Measurements from ENCODE around the gene C1orf21.

The C1orf21 gene

GRCh38 chr1:184646178-184646701, 259.4 kb downstream of the C1orf21 start:
- ChIA-PET CTCF (no interaction called here), POLR2A (no interaction called here)
- no peak for DNase-seq (ENCODE audit: extremely low spot score)
- TF ChIP-seq ZNF384 (IDR thresholded peaks at IDR 0.05) (no peak), ARNT (IDR thresholded peaks at IDR 0.05) (no peak), HDGF (IDR thresholded peaks at IDR 0.05; ENCODE audit: borderline replicate concordance) (no peak), TARDBP (IDR thresholded peaks at IDR 0.05) (no peak), FOXM1 (IDR thresholded peaks at IDR 0.05; ENCODE audit: borderline replicate concordance) (no peak)

- POLR2A ChIA-PET: no interaction called here
- CTCF ChIA-PET: no interaction called here
- TF ChIP-seq SP1 (IDR thresholded peaks at IDR 0.05) (no peak), ELF4 (IDR thresholded peaks at IDR 0.05) (no peak), L3MBTL2 (conservative IDR thresholded peaks at IDR 0.05) (no peak), TARDBP (IDR thresholded peaks at IDR 0.05) (no peak), HDGF (IDR thresholded peaks at IDR 0.05; ENCODE audit: borderline replicate concordance) (no peak), PKNOX1 (IDR thresholded peaks at IDR 0.05) (no peak), BHLHE40 (IDR thresholded peaks at IDR 0.05; ENCODE audit: borderline replicate concordance) (no peak), NFRKB (IDR thresholded peaks at IDR 0.05) (no peak), SUZ12 (IDR thresholded peaks at IDR 0.05) (no peak)
- DNase-seq (ENCODE audit: extremely low spot score): no peak
These were observed 260.0 kb downstream of the C1orf21 start for GRCh38 chr1:184646824-184647223.

- no peak for DNase-seq (ENCODE audit: extremely low spot score)
- TF ChIP-seq FOXA1 (IDR thresholded peaks at IDR 0.05) (no peak), FOXM1 (IDR thresholded peaks at IDR 0.05; ENCODE audit: borderline replicate concordance) (no peak), BHLHE40 (IDR thresholded peaks at IDR 0.05; ENCODE audit: borderline replicate concordance) (no peak), ARNT (IDR thresholded peaks at IDR 0.05) (no peak), PKNOX1 (IDR thresholded peaks at IDR 0.05) (no peak), HDGF (IDR thresholded peaks at IDR 0.05; ENCODE audit: borderline replicate concordance) (no peak)
- ChIA-PET CTCF (no interaction called here), POLR2A (no interaction called here)
These were observed 260.6 kb downstream of the C1orf21 start for GRCh38 chr1:184647471-184647870.

GRCh38 chr1:184648160-184648855, 261.5 kb downstream of the C1orf21 start:
- POLR2A ChIA-PET: no interaction called here
- DNase-seq (ENCODE audit: extremely low spot score): no peak
- CTCF ChIA-PET: no interaction called here
- no peak for TF ChIP-seq SP1 (IDR thresholded peaks at IDR 0.05)
- TF ChIP-seq SUZ12 (IDR thresholded peaks at IDR 0.05): no peak
- no peak for TF ChIP-seq FOXA1 (IDR thresholded peaks at IDR 0.05)
- no peak for TF ChIP-seq ZNF384 (IDR thresholded peaks at IDR 0.05)
- no peak for TF ChIP-seq ARNT (IDR thresholded peaks at IDR 0.05)
- no peak for TF ChIP-seq CTBP1 (IDR thresholded peaks at IDR 0.05; ENCODE audit: borderline replicate concordance)
- TF ChIP-seq TARDBP (IDR thresholded peaks at IDR 0.05): no peak
- TF ChIP-seq FOXM1 (IDR thresholded peaks at IDR 0.05; ENCODE audit: borderline replicate concordance): no peak

GRCh38 chr1:184648856-184649201, 262.0 kb downstream of the C1orf21 start:
- TF ChIP-seq L3MBTL2 (conservative IDR thresholded peaks at IDR 0.05) (no peak), LEF1 (IDR thresholded peaks at IDR 0.05; ENCODE audit: borderline replicate concordance) (no peak), TARDBP (IDR thresholded peaks at IDR 0.05) (no peak), FOXM1 (IDR thresholded peaks at IDR 0.05; ENCODE audit: borderline replicate concordance) (no peak), ZNF384 (IDR thresholded peaks at IDR 0.05) (no peak), ELF4 (IDR thresholded peaks at IDR 0.05) (no peak), ARNT (IDR thresholded peaks at IDR 0.05) (no peak), NFRKB (IDR thresholded peaks at IDR 0.05) (no peak), SUZ12 (IDR thresholded peaks at IDR 0.05) (no peak), FOXK2 (IDR thresholded peaks at IDR 0.05) (no peak), FOXA1 (IDR thresholded peaks at IDR 0.05) (no peak), SP1 (IDR thresholded peaks at IDR 0.05) (no peak), CTBP1 (IDR thresholded peaks at IDR 0.05; ENCODE audit: borderline replicate concordance) (no peak), HDGF (IDR thresholded peaks at IDR 0.05; ENCODE audit: borderline replicate concordance) (no peak), BHLHE40 (IDR thresholded peaks at IDR 0.05; ENCODE audit: borderline replicate concordance) (no peak), PKNOX1 (IDR thresholded peaks at IDR 0.05) (no peak)
- ChIA-PET POLR2A (no interaction called here), CTCF (no interaction called here)
- no peak for DNase-seq (ENCODE audit: extremely low spot score)

- ChIA-PET POLR2A (no interaction called here), CTCF (no interaction called here)
- no peak for DNase-seq (ENCODE audit: extremely low spot score)
- TF ChIP-seq FOXA1 (IDR thresholded peaks at IDR 0.05) (no peak), SP1 (IDR thresholded peaks at IDR 0.05) (no peak), PKNOX1 (IDR thresholded peaks at IDR 0.05) (no peak), NFRKB (IDR thresholded peaks at IDR 0.05) (no peak), HDGF (IDR thresholded peaks at IDR 0.05; ENCODE audit: borderline replicate concordance) (no peak), TARDBP (IDR thresholded peaks at IDR 0.05) (no peak), L3MBTL2 (conservative IDR thresholded peaks at IDR 0.05) (no peak), ELF4 (IDR thresholded peaks at IDR 0.05) (no peak)
These were observed 262.6 kb downstream of the C1orf21 start for GRCh38 chr1:184649451-184649888.

Measured in HEK293T (cell line).